Jurkat, Clone E6-1 (cell line): Measurements from ENCODE around the gene SPAG8. TPM values are rescaled to one million over a fixed set of nuclear protein-coding genes. Genes with fewer than 3 reads are reported as not detected.

Experiments
- DNase-seq: peaks from one replicate; pipeline ENCODE4 v3.0.0-alpha.2; 2011; ENCODE audit warnings: low read depth, low spot score
- H3K4me3 ChIP-seq: 2 replicates; pipeline ENCODE4 v1.5.1; 2011; ENCODE audit warnings: mild to moderate bottlenecking, low read length, control low read depth, moderate library complexity
- polyA plus RNA-seq: library from polyadenylated mRNA; unstranded; fragments of >200 nt; gene quantifications from one replicate; pipeline ENCODE4 v1.2.1, GENCODE V29; 2012; ENCODE audit warnings: missing spikeins; ENCODE audit not compliant: insufficient read length, insufficient read depth

SPAG8 gene, protein sequence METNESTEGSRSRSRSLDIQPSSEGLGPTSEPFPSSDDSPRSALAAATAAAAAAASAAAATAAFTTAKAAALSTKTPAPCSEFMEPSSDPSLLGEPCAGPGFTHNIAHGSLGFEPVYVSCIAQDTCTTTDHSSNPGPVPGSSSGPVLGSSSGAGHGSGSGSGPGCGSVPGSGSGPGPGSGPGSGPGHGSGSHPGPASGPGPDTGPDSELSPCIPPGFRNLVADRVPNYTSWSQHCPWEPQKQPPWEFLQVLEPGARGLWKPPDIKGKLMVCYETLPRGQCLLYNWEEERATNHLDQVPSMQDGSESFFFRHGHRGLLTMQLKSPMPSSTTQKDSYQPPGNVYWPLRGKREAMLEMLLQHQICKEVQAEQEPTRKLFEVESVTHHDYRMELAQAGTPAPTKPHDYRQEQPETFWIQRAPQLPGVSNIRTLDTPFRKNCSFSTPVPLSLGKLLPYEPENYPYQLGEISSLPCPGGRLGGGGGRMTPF
- polyA plus RNA-seq: 3.5 TPM

DNA sequence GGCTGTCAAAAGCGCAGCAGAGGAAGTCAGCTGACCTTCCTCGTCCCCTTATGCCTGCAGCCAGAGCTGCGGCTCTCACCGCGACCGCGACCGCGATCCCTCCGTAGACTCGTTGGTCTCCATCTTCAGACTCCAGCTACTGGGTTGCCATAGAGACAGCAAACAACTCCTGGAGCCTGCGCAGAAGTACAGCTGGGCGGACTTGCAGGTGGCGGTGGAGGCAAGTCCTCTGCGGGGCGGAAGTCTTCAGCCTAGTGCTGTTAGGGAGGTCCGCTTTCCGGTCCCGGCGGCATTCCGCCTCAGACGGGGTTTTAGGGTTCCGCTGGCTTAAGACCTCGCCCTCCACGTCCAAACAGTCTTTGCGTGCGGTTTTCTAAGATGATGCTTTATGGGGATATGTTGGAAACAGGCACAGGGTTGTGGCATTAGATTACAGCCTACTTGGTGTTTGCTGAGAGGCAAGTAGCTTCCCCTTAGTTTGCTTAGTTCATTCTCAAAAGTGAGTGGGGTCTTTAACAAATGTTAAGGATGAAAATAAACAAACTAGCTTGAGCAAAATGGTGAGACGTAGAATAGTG is at the start of gene SPAG8:
Gene SPAG8 (minus strand): TSS at position 238 of the 578 bp plus-strand sequence. CDS start 115 bp downstream, at position 123.
- peak; percentile 99 for DNase-seq
- H3K4me3 ChIP-seq: peak within 1 kb of the TSS; percentile 51

DNA sequence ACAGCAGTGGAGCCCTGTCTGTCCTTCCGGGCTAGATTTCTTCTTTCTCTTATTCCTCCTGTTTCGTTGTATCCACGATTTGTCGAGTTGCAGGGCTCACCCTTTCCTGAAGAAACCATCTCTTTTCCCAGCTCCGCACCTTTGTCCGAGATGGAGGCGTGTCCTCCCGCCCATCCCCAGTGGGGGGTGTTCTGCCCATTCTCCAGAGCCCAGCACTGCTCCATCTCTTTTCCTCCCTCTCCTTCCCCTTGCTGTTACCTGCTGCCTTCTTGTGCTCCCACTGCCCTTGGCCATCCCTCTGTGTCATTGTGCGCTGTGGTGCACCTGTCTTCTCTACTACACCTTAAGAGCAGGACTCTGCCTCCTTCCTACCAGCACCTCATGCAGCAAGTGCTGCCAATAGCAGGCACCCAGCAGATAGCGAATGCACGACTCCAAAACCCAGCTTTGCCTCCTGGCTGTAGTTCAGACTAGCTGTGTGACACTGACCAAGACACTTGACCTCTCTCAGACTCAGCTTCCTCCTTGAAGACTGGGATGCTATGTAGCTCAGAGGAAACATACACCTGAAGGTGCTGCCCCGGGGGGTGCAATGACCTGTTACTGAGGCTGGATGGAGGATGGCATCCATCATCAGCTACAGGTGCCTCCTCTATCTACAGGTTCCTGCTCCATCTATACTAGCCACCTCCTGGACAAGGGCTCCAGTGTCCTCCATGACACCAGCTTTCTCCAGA is 49.3 kb upstream of the SPAG8 start:
- no peak for DNase-seq
- no peak overlapping the region for H3K4me3 ChIP-seq

DNA sequence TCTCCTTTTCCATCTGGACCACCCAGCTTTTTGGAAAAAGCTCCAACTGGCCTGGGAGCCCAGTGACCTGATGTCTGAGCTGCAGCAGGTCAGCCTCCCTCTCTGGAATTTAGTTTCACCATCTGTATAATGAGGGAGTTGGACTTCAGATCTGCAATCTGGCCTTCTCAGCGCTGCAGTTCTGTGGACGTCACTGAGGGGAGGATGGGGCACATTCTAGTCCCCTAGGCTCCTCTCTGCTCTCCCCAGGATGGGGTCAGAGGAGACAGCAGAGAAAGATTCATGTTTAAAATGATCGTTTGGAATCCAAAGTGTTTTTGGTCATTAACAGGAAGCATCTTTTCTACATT is 47.9 kb upstream of the SPAG8 start:
- no peak overlapping the region for H3K4me3 ChIP-seq
- no peak for DNase-seq

DNA sequence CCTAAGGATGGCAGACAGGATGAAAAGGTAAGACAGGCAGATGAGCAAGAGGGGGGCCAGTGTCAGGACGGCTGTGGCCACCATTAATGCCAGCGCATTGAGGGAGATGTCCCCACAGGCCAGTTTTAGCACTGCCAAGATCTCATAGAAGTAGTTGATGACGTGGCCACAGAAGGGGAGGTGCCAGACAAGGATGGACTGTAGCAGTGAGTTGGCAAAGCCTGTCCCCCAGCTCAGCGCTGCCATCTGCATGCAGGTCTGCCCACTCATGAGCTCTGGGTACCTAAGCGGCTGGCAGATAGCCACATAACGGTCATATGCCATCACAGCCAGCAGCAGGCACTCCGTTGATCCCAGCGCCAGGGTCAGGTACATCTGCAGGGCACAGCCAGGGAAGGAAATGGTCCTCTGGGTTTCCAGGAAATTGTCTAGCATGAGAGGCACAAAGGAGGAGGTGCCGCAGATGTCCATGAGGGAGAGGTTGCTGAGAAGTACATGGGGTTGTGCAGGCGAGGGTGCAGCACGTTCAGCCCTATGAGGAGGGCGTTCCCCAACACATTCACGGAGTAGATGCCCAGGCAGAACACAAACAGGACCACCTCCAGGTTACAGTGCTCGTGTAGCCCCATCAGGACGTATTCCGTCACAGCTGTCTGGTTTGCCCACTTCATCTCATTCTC is 47.4 kb upstream of the SPAG8 start:
- peak; percentile 11 for DNase-seq
- no peak overlapping the region for H3K4me3 ChIP-seq

DNA sequence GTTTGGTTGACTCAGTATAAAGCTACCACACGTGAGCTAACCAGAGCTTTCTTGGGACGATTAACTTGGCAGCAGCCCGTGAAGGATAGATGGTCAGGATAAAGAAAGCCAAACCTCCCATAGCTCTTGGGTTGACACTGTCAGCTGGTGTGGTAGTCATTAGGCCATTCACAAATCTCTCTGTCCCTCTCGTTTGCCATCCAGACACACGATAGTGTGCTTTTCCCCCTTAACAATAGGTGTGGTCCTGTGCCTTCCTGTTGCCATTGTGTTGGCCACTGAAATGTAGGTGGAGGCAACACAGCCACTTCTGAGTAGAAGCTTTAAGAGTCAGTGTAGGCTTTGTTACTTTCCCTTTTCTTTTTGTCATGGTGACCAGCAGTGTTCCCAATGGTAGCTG is 46.4 kb upstream of the SPAG8 start:
- DNase-seq: no peak
- H3K4me3 ChIP-seq: no peak overlapping the region

DNA sequence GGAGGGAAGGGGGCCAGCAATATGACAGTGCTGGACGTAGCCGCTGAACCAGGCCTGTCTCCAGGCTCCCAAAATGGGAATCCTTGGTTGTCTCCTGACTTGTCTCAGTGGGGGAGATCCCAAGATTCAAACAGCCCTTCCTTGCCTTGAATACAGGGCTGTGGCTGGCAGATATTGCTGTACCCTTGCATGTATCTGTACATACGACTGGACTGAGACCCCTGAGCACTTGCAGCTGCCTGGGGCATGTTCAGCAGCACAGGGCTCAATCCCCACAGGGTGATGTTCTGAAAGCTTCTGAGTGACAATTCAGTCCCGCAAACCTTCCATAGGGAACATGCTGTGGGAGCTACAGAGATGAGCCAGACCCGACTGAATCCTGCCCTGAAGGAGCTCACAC is 44.8 kb upstream of the SPAG8 start:
- H3K4me3 ChIP-seq: no peak overlapping the region
- DNase-seq: no peak

DNA sequence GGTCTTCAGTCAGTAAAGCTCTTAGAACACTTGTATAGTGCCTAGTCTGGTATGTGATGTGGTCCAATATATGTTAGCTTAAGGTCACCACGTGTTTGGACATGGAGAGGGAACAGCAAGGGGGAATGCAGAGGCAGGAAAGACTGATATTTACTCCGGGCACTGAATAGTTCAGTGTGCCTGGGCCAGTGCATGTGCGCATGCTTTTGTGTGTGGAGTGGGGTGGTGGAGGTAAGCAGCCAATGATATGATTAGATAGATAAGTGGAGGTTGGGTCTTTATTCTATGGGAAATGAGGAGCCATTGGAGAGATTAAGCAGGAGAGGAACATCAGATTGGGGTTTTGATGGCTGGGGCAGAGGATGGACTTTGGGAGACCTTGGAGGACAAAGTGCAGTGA is 44.1 kb upstream of the SPAG8 start:
- no peak overlapping the region for H3K4me3 ChIP-seq

DNA sequence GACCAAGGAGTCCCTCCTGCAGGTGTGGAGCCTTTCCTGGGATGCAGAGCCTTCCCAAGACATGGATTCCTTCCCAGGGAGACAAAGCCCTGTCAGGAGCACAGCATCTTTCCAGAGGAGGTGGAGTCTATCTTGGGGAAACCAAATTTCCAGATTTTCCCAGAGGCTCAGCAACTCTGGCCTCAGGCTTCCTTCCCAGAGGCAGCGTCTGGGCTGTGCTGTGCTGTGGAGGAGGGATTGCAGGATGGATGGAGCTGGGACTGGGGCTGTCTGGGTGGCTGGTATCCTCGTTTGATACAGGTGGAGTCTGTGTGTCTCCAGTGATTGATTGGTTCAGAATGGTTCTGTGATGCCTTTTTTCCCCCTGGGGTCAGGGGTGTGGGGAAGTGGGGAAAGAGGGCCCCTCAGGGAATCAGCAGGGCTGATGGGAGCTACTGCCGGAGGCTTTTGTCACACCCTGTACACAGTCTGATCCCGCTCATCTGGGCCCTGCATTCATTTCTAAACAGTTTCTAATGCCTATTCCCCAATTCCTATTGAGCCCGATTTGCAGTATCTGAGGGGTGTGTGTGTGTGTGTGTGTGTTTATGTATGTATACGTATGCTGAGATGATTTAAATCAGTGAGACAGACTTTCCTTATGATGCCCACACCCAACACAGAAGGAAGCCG is 42.2 kb upstream of the SPAG8 start:
- no peak for DNase-seq
- no peak overlapping the region for H3K4me3 ChIP-seq

More for the DNA sequence above, 44.1 kb upstream of the SPAG8 start:
- DNase-seq: no peak

DNA sequence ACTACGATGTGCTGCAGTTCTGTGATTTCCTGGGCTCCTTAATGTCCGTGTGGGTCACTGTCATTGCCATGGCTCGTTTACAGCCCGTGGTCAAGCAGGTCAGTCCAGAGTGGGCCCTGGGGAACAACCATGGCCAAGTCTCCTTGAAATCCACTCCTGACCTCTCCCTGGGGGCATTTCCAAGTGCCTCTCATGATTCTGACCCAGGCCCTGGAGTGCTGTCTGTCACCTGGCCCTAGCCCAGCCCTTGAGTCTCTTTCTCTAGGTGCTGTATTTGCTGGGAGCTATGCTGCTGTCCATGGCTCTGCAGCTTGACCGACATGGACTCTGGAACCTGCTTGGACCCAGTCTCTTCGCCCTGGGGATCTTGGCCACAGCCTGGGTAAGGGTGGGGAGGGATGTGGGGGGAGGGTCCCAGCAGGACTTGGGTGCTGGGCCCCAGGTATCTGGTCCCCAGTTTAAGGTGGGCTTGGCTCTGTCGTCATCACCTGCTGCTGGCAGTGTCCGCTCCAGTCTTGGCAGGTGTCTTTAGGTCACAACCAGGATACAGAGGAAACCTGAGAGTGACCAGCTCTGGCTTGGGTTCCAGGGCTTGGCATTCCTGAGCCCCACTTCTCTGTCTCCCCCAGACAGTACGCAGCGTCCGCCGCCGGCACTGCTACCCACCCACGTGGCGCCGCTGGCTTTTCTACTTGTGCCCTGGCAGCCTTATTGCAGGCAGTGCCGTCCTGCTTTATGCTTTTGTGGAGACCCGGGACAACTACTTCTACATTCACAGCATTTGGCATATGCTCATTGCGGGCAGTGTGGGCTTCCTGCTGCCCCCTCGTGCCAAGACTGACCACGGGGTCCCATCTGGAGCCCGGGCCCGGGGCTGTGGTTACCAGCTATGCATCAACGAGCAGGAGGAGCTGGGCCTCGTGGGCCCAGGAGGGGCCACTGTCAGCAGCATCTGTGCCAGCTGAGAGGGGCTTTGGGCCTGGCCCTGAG is 41.1 kb upstream of the SPAG8 start:
- no peak overlapping the region for H3K4me3 ChIP-seq
- no peak for DNase-seq

DNA sequence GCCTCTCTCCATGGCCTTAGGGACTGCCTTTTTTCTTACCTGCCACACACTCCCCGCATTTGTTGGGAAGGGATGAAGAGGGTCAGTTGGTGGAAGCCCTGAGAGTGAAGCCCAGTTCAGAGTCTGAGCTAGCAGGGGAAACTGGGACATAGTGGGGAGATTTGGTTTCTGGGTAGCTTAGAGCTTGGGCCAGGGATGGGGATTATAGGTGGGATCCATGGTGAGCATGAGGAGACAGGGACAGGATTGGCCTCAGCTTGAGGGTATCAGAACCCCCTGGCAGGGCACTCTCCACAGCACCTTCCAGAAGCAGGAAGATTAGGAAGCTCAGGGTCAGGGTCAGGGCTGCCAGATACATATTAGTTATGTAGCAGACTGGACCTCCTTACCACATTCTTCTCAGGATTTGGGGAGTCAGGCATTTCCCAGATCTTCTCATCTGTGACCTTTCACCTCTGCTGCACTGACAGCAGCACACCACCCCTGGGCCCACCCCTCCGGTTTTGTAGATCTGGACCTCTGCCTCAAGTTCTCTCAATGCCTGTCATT is 40.3 kb upstream of the SPAG8 start:
- DNase-seq: no peak
- H3K4me3 ChIP-seq: no peak overlapping the region

DNA sequence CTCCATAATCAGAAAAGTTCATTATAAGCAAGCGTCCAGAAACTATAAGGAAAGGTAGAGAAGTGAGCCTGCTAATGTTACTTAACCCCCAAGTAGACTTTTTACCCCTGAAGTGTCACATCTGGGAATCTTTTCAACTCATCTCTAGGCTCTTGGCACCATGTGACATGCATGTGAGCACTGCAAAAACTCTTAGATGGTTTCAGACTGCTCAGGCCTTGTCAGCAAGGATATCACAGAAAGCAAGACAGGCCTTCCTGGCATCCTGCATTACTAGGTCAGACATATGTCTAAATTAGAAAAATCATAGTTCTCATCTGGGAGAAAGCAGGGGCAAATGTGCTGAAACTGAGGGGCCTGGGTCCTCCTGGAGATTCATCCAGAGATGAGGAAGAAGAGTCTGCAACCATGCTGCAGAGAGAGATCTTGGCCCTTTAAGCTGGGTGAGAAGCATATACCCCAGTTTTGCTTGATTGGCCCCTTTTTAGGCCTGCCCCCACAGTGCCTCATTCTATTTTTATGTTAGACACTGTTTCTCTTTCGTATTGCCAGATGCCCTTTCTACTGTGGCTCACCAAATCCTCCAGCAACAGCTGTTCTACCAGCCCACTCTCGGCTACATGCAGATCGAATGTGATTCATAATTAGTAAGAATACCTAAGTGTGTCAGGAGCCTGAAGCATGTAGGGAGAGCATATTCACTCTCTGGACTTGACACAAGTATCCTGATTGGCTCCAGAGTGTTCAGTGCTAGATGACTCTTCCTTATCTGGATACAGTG is 35.9 kb upstream of the SPAG8 start:
- DNase-seq: no peak
- H3K4me3 ChIP-seq: no peak overlapping the region

DNA sequence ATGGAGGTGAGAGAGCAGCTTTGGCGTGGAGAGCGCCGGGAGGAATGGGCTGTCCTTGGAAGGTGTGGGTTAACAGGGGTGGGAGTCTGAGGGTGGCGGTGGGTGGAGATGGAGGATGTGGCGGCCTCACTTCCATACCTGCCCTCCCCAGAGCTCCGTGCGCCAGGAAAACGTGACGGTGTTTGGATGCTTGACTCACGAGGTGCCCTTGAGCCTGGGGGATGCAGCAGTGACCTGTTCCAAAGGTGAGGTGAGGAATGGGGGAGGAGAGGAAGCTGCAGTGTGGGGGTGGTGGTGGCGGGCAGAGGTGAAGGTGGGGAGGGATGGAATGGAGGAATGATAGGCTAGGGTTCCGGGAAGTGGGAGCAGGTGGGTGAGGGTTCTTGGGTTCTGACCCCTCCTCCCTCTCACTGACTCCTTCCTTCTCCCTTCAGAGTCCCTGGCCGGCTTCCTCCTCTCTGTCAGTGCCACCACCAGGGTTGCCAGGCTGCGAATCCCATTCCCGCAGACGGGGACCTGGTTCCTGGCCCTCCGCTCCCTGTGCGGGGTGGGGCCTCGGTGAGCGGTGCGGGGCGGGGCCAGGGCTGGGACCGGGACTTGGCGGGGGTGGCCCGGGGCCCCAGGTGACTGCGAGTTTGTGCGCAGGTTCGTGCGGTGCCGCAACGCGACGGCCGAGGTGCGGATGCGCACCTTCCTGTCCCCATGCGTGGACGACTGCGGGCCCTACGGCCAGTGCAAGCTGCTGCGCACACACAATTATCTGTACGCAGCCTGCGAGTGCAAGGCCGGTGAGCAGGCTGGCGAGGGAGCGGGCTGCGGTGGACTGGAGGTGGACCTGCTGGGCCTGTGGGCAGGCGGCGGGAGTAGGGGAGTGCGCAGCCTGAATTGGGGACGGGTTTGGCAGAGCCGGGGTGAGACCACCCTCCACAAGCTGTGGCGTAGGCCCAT is 34.0 kb upstream of the SPAG8 start:
- H3K4me3 ChIP-seq: no peak overlapping the region
- DNase-seq: no peak

DNA sequence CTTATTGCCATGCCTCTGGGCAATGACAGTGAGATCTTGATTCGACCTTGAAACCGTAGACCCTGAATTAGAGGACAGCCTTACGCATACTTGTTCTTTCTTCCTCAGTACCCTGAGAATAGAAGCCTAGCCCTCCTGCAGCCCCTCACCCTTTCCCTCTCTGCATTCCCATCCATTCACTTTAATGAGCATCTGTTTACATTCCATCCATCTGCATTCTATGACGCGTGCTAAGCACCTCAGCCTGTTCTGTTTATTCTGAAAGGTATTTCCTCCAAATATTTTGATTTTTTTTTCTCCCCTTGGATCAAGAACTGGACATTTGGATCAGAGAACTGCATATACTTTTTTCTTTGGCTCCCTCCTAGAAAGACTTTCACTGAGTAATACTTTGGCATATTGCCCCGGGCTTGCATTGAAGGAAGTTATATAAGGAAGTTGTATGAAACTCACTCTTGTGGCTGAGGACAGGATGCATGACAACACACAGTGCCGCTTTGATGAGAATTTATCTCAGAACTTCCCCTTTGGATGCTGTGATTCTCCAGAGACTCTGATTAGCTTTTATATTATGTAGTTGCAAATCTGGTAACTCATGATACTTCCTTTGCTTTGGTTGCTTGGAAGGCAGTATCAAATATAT is 32.7 kb upstream of the SPAG8 start:
- no peak overlapping the region for H3K4me3 ChIP-seq
- DNase-seq: peak; percentile 67

DNA sequence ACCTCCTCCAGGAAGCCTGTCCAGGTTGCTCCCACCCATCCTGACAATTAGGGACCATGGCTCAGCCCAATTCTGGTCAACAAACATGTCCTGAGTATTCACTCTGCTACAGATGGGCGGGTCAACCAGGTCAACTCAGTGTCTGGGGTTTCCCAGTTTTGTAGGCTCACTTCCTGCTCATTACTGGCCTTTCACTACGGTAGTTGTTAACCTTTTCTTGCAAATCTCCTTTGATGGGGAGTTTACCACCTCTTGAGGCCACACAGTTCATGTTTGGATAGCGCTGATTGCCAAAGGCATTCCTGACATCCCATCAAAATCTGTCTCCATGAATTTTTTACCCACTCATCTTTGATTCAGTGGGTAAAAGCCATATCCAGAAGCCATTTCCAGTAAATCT is 30.7 kb upstream of the SPAG8 start:
- DNase-seq: no peak
- H3K4me3 ChIP-seq: no peak overlapping the region

DNA sequence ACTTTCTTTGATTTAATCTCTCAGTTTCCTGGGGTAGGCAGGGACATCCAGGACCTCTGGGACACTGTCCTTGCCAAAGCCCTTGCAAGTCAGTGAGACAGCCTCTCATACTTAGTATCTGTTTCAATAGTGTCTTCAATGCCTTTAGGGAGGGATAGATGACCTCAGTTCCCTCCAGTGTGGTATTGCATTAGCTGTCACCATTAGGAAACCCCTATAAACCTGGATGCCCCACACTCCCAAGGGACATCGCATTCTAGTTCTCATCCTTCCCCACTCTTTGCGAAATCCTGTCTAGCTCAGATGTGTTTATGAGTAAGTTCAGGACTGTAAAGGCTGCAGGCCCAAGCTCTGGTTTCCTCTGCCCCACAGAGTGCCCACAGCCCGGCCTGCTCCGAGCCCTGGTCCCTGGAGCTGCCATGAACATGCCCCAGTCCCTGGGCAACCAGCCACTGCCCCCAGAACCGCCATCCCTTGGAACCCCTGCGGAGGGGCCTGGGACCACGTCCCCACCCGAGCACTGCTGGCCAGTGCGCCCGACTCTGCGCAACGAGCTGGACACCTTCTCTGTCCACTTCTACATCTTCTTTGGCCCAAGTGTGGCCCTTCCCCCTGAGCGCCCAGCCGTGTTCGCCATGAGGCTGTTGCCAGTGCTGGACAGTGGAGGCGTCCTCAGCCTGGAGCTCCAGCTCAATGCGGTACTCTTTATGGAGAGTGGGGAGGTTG is 30.1 kb upstream of the SPAG8 start:
- DNase-seq: no peak
- H3K4me3 ChIP-seq: no peak overlapping the region
